ENCODE results near the gene VWA1. TPM values are rescaled to one million over a fixed set of nuclear protein-coding genes. Genes with fewer than 3 reads are reported as not detected.

The VWA1 gene
- total RNA-seq, 2 experiments from 2014 or later = not detected

- no peak overlapping the region for H3K4me3 ChIP-seq (ENCODE audit: low read depth, low read length, poor library complexity, severe bottlenecking)
- no peaks in the 10 kb centered on the region for H4K20me1 ChIP-seq (ENCODE audit: insufficient read depth, low read length)
- H3K4me1 ChIP-seq (ENCODE audit: insufficient read depth, low read length, poor library complexity, severe bottlenecking) = no peaks in the 10 kb centered on the region
- H3K9me2 ChIP-seq (ENCODE audit: insufficient read depth, low read length) = no peaks in the 10 kb centered on the region
- H3K4me2 ChIP-seq (ENCODE audit: low read length) = no peak overlapping the region
- no peak overlapping the region for H2AFZ ChIP-seq (ENCODE audit: low read length)
- DNase-seq (ENCODE audit: low spot score) = no peak
- H3K36me3 ChIP-seq (ENCODE audit: insufficient read depth, low read length) = no peaks in the 10 kb centered on the region
- H3K27ac ChIP-seq (ENCODE audit: low read depth, low read length, poor library complexity, severe bottlenecking) = no peak overlapping the region
- no peaks in the 10 kb centered on the region for H3K79me2 ChIP-seq (ENCODE audit: insufficient read depth, low read depth, low read length)
- POLR2A ChIA-PET = no interaction called here
- no peaks in the 10 kb centered on the region for H3K9me3 ChIP-seq (ENCODE audit: low read length)
- TF ChIP-seq CTCF (conservative IDR thresholded peaks at IDR 0.05; ENCODE audit: low read length) = no peak
- no peak for TF ChIP-seq EZH2phosphoT487 (IDR thresholded peaks at IDR 0.05; ENCODE audit: borderline replicate concordance, low read depth, low read length)
- CTCF ChIA-PET (ENCODE audit: unreplicated experiment) = no interaction called here
- no TSS peak for BruUV-seq (replicated peaks)
- intact Hi-C loops (cut with micrococcal nuclease; ENCODE audit: unreplicated experiment) = loop anchor here (5.0 kb wide), 1 partner anchor 62 kb away; no protein-coding TSS in a partner anchor
Observed at GRCh38 chr1:1440262-1441001, 4.9 kb downstream of the VWA1 start.

- Histone ChIP-seq H2AFZ (ENCODE audit: low read length) (no peak overlapping the region), H3K27ac (ENCODE audit: low read depth, low read length, poor library complexity, severe bottlenecking) (no peak overlapping the region), H4K20me1 (ENCODE audit: insufficient read depth, low read length) (no peaks in the 10 kb centered on the region), H3K79me2 (ENCODE audit: insufficient read depth, low read depth, low read length) (no peaks in the 10 kb centered on the region), H3K4me1 (ENCODE audit: insufficient read depth, low read length, poor library complexity, severe bottlenecking) (no peaks in the 10 kb centered on the region), H3K36me3 (ENCODE audit: insufficient read depth, low read length) (no peaks in the 10 kb centered on the region), H3K4me3 (ENCODE audit: low read depth, low read length, poor library complexity, severe bottlenecking) (no peak overlapping the region), H3K9me3 (ENCODE audit: low read length) (no peaks in the 10 kb centered on the region), H3K4me2 (ENCODE audit: low read length) (no peak overlapping the region), H3K9me2 (ENCODE audit: insufficient read depth, low read length) (no peaks in the 10 kb centered on the region)
- CTCF ChIA-PET (ENCODE audit: unreplicated experiment) = no interaction called here
- POLR2A ChIA-PET = no interaction called here
- intact Hi-C loops (cut with micrococcal nuclease; ENCODE audit: unreplicated experiment) = loop anchor here (5.0 kb wide), 1 partner anchor 61 kb away; no protein-coding TSS in a partner anchor
- no TSS peak for BruUV-seq (replicated peaks)
- TF ChIP-seq CTCF (conservative IDR thresholded peaks at IDR 0.05; ENCODE audit: low read length) (peak; percentile 82), EZH2phosphoT487 (IDR thresholded peaks at IDR 0.05; ENCODE audit: borderline replicate concordance, low read depth, low read length) (no peak)
- peak; percentile 52 for DNase-seq (ENCODE audit: low spot score)
Observed at GRCh38 chr1:1441002-1441888, 5.8 kb downstream of the VWA1 start.

All from OCI-LY7 (cell line).